HG02885 (cell line): Measurements from ENCODE around the gene ANKRD39.

Experiments used
- ATAC-seq: cut with Tn5 transposase; IDR thresholded peaks from one replicate; pipeline ENCODE4 v1.9.1; 2021; ENCODE audit warnings: mild to moderate bottlenecking; ENCODE audit not compliant: unreplicated experiment, poor library complexity

The ANKRD39 gene

GRCh38 chr2:96888072-96889011 lies 30.5 kb upstream of the ANKRD39 start:
- no peak for ATAC-seq

- ATAC-seq, result no peak
Observed at GRCh38 chr2:96887493-96888012, 29.7 kb upstream of the ANKRD39 start.

GRCh38 chr2:96885432-96886347 lies 27.9 kb upstream of the ANKRD39 start:
- no peak for ATAC-seq

GRCh38 chr2:96884299-96885094 lies 26.7 kb upstream of the ANKRD39 start:
- no peak for ATAC-seq

- ATAC-seq, result no peak
Observed at GRCh38 chr2:96883306-96883705, 25.5 kb upstream of the ANKRD39 start.

DNA sequence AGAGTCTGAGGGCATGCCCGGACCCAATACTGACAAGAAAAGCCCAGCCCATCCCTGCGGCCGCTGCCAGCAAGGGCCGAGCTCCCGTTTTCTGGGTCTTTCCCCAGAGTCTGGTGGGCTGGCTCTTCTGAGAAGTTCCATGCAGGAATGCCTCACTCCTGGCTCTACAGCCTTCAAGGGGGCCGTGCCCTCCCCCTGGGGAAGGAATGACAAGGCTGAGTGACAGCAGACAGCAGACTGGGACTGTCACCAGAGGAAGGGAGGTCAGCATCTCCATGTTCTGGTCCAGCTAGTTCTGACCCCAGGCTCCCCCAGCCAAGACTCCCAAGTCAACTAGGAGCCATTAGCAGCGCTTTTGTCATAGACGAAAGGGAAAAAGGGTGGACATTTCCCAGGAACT lies 25.1 kb upstream of the ANKRD39 start:
- ATAC-seq, result no peak

- no peak for ATAC-seq
Observed at GRCh38 chr2:96882230-96882629, 24.4 kb upstream of the ANKRD39 start.

DNA sequence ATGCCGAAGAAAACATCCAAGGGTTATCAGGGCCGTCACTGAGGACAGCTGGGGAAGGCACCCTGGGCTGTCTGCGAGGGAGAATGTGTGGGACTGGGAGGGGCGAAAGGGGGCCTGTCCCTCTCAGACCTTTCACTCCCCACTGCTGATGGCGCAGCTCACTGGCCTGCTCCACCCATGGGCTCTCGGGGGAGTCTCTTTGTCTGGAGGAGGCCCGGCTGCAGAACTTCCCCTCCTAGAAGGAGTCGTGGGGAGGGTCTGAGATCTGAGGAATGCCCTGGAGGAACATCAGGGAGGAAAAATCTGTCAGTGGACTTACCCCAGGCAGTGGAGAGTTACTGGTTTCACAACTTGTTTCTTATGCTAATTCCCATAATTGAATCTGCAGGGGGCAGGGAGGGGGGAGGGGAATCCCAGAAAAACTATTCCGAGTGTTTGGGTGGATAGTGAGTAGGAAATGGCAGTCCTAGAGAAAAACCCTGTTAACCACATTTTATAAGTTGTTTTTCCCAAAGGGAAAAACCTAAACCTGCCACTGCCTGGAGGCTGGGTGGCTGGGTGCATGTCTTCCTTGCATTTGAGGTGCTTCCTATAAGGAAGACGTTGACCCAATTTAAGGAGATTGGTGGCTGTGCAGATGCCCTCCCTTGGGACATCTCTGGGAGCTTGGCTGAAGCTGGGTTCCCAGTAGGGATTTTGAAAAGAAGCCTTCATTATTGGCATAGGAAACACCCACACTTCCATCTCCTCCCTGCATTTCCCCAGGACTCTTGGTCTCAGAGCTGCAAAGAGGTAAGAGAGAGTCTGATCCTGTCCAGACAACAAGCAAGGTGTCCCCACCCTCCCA lies 23.8 kb upstream of the ANKRD39 start:
- ATAC-seq, result no peak

DNA sequence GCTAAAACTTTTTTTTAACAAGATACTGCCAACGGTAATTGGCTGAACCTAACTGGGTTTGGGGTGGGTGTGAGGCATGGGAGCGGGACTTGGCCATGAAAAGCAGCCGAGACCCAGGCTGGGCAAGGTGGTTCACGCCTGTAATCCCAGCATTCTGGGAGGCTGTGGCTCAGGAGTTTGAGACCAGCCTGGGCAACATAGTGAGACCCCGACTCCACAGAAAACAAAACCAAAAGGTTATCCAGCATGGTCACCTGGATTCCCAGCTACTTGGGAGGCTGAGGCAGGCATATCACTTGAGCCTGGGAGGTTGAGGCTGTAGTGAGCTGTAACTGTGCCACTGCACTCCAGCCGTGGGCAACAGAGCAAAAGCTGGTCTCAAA lies 23.1 kb upstream of the ANKRD39 start:
- no peak for ATAC-seq

DNA sequence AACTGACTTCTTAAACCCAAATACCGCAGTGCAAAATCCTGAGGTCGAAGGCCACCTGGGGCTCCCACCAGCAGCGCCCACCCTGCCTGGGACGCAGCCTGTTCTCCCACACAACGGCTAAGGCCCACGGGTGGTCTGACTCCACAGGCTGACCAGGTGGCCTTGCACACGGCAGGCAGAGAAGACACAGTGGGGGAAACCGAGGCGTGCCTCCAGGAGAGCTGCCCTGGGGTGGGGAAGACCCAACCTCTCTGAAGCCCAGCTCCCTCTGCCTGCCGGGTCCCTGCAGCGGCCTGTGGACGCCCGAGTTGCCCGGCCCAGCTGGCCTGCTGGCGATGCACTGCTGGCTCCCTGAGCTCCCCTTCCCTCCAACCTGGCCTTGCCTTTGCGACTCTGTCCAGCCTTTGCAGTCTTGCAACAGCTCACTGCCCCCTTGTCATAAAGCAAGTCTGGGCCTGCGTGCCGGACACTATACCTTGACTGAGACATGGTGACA lies 21.8 kb upstream of the ANKRD39 start:
- ATAC-seq, result no peak

GRCh38 chr2:96878796-96879544 lies 21.2 kb upstream of the ANKRD39 start:
- ATAC-seq, result no peak

- no peak for ATAC-seq
Observed at GRCh38 chr2:96878171-96878570, 20.4 kb upstream of the ANKRD39 start.

- no peak for ATAC-seq
Observed at GRCh38 chr2:96877631-96878092, 19.8 kb upstream of the ANKRD39 start.

DNA sequence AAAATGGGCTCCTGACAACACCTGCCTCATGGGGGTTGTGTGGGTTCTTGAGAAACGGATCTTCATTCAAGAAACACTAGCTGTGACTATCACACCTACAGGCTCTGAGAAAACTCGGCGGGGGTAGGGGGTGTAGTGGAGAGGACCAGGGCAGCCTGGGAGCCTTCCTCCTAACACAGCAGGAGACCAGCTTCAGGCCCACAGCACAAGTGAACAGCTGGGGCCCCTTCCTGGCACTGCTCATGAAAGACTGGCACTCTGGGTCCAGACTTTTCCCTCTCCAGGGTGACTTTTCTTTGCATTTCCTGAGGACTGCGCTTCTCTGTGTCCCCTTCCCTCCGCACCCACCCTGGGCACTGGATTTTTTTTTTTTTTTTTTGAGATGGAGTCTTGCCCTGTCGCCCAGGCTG lies 19.2 kb upstream of the ANKRD39 start:
- ATAC-seq, result no peak

DNA sequence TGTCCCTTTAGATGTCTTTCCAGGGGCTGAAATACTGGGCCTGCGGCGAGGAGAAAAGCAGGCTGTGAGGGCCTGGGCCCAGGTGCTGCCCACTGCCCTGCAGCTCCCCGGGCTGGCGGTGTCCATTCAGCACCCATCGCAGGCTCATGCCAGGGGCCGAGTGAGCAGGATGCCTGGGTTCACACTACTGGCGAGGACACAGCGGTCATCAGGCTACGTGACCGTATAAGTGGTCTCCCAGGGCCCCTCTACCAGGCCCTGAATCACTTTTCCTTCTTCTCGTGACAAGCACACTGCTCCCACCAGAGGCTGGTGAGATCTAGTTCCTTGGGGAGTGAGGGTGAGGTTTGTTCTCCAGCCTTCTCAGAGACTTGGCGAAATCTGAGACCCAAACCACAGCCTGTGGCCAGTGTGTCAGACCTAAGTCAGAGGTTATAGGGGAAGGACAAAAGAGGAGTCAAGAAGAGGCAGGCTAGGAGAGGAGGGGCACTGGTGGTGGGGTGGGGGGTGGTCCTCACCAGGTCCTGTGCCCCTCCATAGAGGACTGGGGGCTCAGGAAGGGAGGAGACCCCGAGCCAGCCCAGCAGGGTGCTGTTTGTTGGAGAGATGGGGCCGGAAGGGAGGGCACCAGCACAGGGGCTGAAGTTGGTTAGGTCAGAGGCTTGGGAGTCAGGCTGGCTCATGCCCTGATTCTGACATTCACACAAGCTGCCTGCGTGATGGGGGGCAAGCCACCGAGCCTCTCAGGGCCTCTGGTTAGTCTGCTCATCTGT lies 18.6 kb upstream of the ANKRD39 start:
- no peak for ATAC-seq

GRCh38 chr2:96875498-96876268 lies 17.9 kb upstream of the ANKRD39 start:
- no peak for ATAC-seq
